DOHH2 (cell line): ENCODE measurements around the gene LIMS1.
"Not testable (repeated sequence)": the region's sequence is repeated elsewhere in the genome, so short reads cannot be mapped to it uniquely, and the experiment has no call there.

Experiments used
- H3F3A ChIP-seq: fragments of 200-600 bp; sonication (generic), shearing (Covaris generic); 2 replicates; pipeline ENCODE4 v1.6.0; 2016; ENCODE audit warnings: antibody characterized with exemption, mild to moderate bottlenecking; ENCODE audit not compliant: control insufficient read depth, insufficient read depth
- H3K27ac ChIP-seq: fragments of 200-600 bp; sonication (generic); 2 replicates; pipeline ENCODE4 v1.5.1; 2014; ENCODE audit warnings: low read depth, mild to moderate bottlenecking, low read length, moderate library complexity
- H3K27me3 ChIP-seq: fragments of 200-600 bp; sonication (generic); 2 replicates; pipeline ENCODE4 v1.6.1; 2014; ENCODE audit warnings: mild to moderate bottlenecking, low read length, mixed read lengths; ENCODE audit not compliant: control insufficient read depth
- H3K36me3 ChIP-seq: fragments of 200-600 bp; sonication (generic); 2 replicates; pipeline ENCODE4 v1.6.1; 2014; ENCODE audit warnings: mild to moderate bottlenecking, low read length, moderate library complexity, mixed read lengths; ENCODE audit not compliant: control insufficient read depth
- H3K4me1 ChIP-seq: fragments of 200-600 bp; sonication (generic); 2 replicates; pipeline ENCODE4 v1.6.1; 2014; ENCODE audit warnings: mild to moderate bottlenecking, low read length, mixed read lengths; ENCODE audit not compliant: control insufficient read depth
- H3K4me2 ChIP-seq: fragments of 200-600 bp; sonication (generic); 2 replicates; pipeline ENCODE4 v1.6.0; 2014; ENCODE audit warnings: mild to moderate bottlenecking, low read length, moderate library complexity
- H3K4me3 ChIP-seq: fragments of 200-600 bp; sonication (generic); 2 replicates; pipeline ENCODE4 v1.5.1; 2014; ENCODE audit warnings: mild to moderate bottlenecking, low read length, mixed read lengths
- H3K79me2 ChIP-seq: fragments of 200-600 bp; sonication (generic); 2 replicates; pipeline ENCODE4 v1.6.1; 2014; ENCODE audit warnings: mild to moderate bottlenecking, low read length, mixed read lengths; ENCODE audit not compliant: control insufficient read depth
- H3K9me2 ChIP-seq: fragments of 200-600 bp; sonication (generic); replicated peaks from 2 replicates; pipeline ENCODE4 v1.6.1; 2014; ENCODE audit warnings: mild to moderate bottlenecking, low read length, mixed read lengths; ENCODE audit not compliant: control insufficient read depth
- H3K9me3 ChIP-seq: fragments of 200-600 bp; sonication (generic); 2 replicates; pipeline ENCODE4 v1.6.1; 2014; ENCODE audit warnings: antibody characterized with exemption, low read length, mixed read lengths; ENCODE audit not compliant: control insufficient read depth, insufficient read depth
- H4K20me1 ChIP-seq: fragments of 200-600 bp; sonication (generic); 2 replicates; pipeline ENCODE4 v1.6.0; 2014; ENCODE audit warnings: low read depth, mild to moderate bottlenecking, antibody characterized with exemption, low read length, moderate library complexity; ENCODE audit not compliant: control insufficient read depth, insufficient read depth
- CTCF ChIP-seq: fragments of 200-600 bp; sonication (generic); IDR thresholded peaks from one replicate; pipeline ENCODE4 v1.5.1; 2014; ENCODE audit warnings: antibody characterized with exemption, mild to moderate bottlenecking, low read depth, low read length; ENCODE audit not compliant: poor library complexity, severe bottlenecking
- EZH2phosphoT487 ChIP-seq: fragments of 200-600 bp; sonication (generic); IDR thresholded peaks from 2 replicates; pipeline ENCODE4 v1.6.1; 2017; ENCODE audit warnings: borderline replicate concordance, mild to moderate bottlenecking, antibody characterized with exemption, low read length, moderate library complexity, mixed read lengths

LIMS1 gene

GRCh38 chr2:108554528-108554927, 20.3 kb downstream of the LIMS1 start:
- Histone ChIP-seq H4K20me1 (no peaks in the 10 kb centered on the region), H3K4me3 (no peak overlapping the region), H3K9me2 (no peaks in the 10 kb centered on the region), H3K27ac (no peak overlapping the region), H3F3A (peaks cover 4% of the 10 kb centered on the region), H3K4me2 (no peak overlapping the region), H3K4me1 (peaks cover 14% of the 10 kb centered on the region), H3K9me3 (no peaks in the 10 kb centered on the region), H3K36me3 (no peaks in the 10 kb centered on the region), H3K79me2 (peaks cover 73% of the 10 kb centered on the region), H3K27me3 (no peaks in the 10 kb centered on the region)
- TF ChIP-seq CTCF (no peak), EZH2phosphoT487 (no peak)

GRCh38 chr2:108555572-108555971, 21.3 kb downstream of the LIMS1 start:
- H3K4me2 ChIP-seq = no peak overlapping the region
- H3K4me3 ChIP-seq = no peak overlapping the region
- H3K27ac ChIP-seq = no peak overlapping the region
- H3K4me1 ChIP-seq = peaks cover 5% of the 10 kb centered on the region
- H3K36me3 ChIP-seq = no peaks in the 10 kb centered on the region
- no peak for TF ChIP-seq CTCF
- TF ChIP-seq EZH2phosphoT487 = no peak
- no peaks in the 10 kb centered on the region for H3F3A ChIP-seq
- H3K79me2 ChIP-seq = peaks cover 80% of the 10 kb centered on the region
- no peaks in the 10 kb centered on the region for H3K9me3 ChIP-seq
- H4K20me1 ChIP-seq = no peaks in the 10 kb centered on the region
- no peaks in the 10 kb centered on the region for H3K27me3 ChIP-seq
- H3K9me2 ChIP-seq = no peaks in the 10 kb centered on the region

GRCh38 chr2:108556581-108556980, 22.3 kb downstream of the LIMS1 start:
- H3K27me3 ChIP-seq, H3K9me3 ChIP-seq, H4K20me1 ChIP-seq, H3K36me3 ChIP-seq, H3F3A ChIP-seq, H3K4me3 ChIP-seq, H3K4me1 ChIP-seq, H3K4me2 ChIP-seq, H3K27ac ChIP-seq, H3K9me2 ChIP-seq: not testable (repeated sequence)
- H3K79me2 ChIP-seq = peaks cover 86% of the 10 kb centered on the region

DNA sequence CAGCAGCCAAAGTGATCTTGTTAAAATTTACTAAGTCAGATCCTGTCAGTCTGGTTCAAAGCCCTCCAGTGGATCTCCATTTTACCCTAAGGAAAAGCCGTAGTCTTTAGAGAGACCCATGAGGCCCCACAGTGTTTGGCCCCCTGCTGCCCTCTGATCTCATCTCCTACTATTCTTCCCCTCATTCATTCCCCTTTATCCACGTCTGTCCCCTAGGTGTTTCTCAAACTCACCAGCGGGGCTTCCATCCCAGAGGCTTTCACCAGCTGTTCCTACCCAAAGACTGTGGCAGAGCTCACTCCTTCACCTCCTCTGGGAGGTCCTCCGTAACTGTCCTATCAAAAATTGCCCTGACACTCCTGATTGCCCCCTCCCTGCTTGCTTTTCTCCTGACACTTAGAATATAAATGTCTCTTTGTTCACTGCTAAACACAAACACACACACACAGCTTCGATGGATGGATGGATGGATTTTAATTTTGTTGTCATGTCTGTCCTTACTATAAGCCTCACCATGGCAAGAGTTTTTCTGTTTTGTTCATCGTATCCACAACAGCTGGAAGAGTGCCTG, 26.1 kb downstream of the LIMS1 start:
- H3K9me3 ChIP-seq = no peaks in the 10 kb centered on the region
- H3K4me2 ChIP-seq = no peak overlapping the region
- no peaks in the 10 kb centered on the region for H3K9me2 ChIP-seq
- H3F3A ChIP-seq = no peaks in the 10 kb centered on the region
- H3K79me2 ChIP-seq = peaks cover 82% of the 10 kb centered on the region
- no peaks in the 10 kb centered on the region for H3K4me1 ChIP-seq
- TF ChIP-seq EZH2phosphoT487 (no peak), CTCF (no peak)
- no peaks in the 10 kb centered on the region for H3K27me3 ChIP-seq
- H3K4me3 ChIP-seq = no peak overlapping the region
- H3K36me3 ChIP-seq = no peaks in the 10 kb centered on the region
- H3K27ac ChIP-seq = no peak overlapping the region
- H4K20me1 ChIP-seq = no peaks in the 10 kb centered on the region
